ENCODE measurements around the gene ARHGAP4. TPM values are rescaled to one million over a fixed set of nuclear protein-coding genes. Genes with fewer than 3 reads are reported as not detected.

The ARHGAP4 gene
- polyA plus RNA-seq, 3 donors: 51.5 to 508 (median 64.4) TPM

DNA sequence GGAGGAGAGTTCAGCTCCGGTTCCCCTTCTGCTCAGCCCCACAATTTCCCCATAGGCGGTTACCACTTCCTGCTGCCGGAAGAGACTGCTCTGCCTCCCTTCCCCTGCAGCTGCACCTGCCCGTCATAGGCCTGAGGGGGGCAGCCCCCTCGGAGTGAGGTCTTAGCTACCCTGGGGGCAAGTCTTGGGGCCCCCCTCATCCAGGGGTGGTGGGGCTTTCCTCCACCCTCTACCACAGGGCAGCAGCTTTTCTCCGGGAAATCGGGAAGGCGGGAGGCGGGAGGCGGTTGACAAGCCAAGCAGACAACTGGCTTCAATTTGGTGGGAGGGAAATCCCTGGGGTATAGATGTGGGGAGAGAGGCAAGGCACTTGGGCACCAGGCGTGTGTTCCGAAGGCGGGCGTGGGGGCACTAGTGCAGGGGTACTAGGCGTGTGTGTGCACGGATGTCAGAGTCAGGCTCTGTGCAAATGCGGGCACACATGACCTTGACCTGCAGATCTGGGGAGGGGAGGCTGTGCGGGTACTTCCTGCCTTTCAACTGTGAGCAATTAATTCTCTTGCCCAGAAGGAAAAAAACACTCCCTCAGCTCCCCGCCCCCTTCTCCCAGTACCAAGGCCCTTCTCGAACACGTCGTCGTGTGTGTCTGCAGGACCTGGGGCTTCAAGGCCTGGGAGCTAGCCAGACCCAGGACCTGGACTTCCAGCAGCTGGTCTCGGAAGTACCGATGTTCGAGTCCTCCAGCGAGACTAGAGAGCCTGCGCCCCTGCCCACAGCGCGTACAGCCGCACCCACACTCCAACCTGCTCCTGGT, 1.0 kb upstream of the ARHGAP4 start:
- H3K4me1 ChIP-seq (ENCODE audit: control insufficient read depth in 1 of 2, insufficient read depth in 2 of 2, low read length in 2 of 2): peaks cover 59 to 85% of the 10 kb centered on the region in 2 donors
- H2AFZ ChIP-seq (ENCODE audit: insufficient read depth, low read depth, low read length, poor library complexity, severe bottlenecking): peak overlapping the region; percentile 52
- peaks cover 0 to 17% (median 6%) of the 10 kb centered on the region in 7 donors for H3K9me3 Mint-ChIP-seq
- peaks cover 62% of the 10 kb centered on the region for H3K79me2 ChIP-seq (ENCODE audit: insufficient read depth, low read length)
- no peaks in the 10 kb centered on the region for H3K27me3 ChIP-seq (ENCODE audit: control insufficient read depth in 2 of 2, insufficient read depth in 2 of 2, low read length in 2 of 2)
- H3K9me3 ChIP-seq (replicated peaks in 1 of 2; ENCODE audit: control insufficient read depth in 1 of 2, insufficient read depth in 1 of 2, low read length in 2 of 2): no peaks in the 10 kb centered on the region
- DNase-seq: peak; percentile 82 to 88 (median 84)
- peak overlapping the region; percentile 94 to 99 for H3K27ac ChIP-seq (ENCODE audit: low read depth in 1 of 2, low read length in 2 of 2)
- TF ChIP-seq, protein P1, sequence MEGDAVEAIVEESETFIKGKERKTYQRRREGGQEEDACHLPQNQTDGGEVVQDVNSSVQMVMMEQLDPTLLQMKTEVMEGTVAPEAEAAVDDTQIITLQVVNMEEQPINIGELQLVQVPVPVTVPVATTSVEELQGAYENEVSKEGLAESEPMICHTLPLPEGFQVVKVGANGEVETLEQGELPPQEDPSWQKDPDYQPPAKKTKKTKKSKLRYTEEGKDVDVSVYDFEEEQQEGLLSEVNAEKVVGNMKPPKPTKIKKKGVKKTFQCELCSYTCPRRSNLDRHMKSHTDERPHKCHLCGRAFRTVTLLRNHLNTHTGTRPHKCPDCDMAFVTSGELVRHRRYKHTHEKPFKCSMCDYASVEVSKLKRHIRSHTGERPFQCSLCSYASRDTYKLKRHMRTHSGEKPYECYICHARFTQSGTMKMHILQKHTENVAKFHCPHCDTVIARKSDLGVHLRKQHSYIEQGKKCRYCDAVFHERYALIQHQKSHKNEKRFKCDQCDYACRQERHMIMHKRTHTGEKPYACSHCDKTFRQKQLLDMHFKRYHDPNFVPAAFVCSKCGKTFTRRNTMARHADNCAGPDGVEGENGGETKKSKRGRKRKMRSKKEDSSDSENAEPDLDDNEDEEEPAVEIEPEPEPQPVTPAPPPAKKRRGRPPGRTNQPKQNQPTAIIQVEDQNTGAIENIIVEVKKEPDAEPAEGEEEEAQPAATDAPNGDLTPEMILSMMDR (IDR thresholded peaks at IDR 0.05): no peak
- H3K36me3 ChIP-seq (replicated peaks in 1 of 2; ENCODE audit: control insufficient read depth in 1 of 2, insufficient read depth in 2 of 2, low read length in 2 of 2): peaks cover 26% of the 10 kb centered on the region in 2 donors
- peaks cover 92% of the 10 kb centered on the region for H4K20me1 ChIP-seq (ENCODE audit: insufficient read depth, low read length)
- H3K36me3 Mint-ChIP-seq: peaks cover 15 to 38% of the 10 kb centered on the region in 2 donors
- peak overlapping the region; percentile 83 to 90 for H3K4me3 Mint-ChIP-seq
- 0% methylated on average over 13 of the region's 31 CpGs for WGBS (ENCODE audit: insufficient coverage)
- peak overlapping the region; percentile 97 for H3K4me2 ChIP-seq (replicated peaks; ENCODE audit: extremely low read depth, low read length, poor library complexity, severe bottlenecking)
- peak overlapping the region; percentile 82 for H3K9ac ChIP-seq (ENCODE audit: insufficient read depth, low read length, poor library complexity, severe bottlenecking)
- peaks cover 35% of the 10 kb centered on the region for H3K4me1 Mint-ChIP-seq
- intact Hi-C loops (cut with micrococcal nuclease): loop anchor here (5.0 to 10.0 kb wide), 4 partner anchors 132 to 205 kb away; partner anchors contain the start of genes IDH3G (in 2 of the 2), SSR4 (in 2 of the 2), ABCD1 (in 1 of the 2) and BCAP31 (in 1 of the 2)
- peak overlapping the region; percentile 93 to 99 (median 98) for H3K27ac Mint-ChIP-seq
- H3K4me3 ChIP-seq (replicated peaks in 1 of 3; ENCODE audit: low read depth in 2 of 3, low read length in 3 of 3): peak overlapping the region; percentile 44 to 90 (median 89)
- peaks cover 0 to 33% (median 2%) of the 10 kb centered on the region in 3 donors for H3K27me3 Mint-ChIP-seq (ENCODE audit: low read depth in 3 of 3)

DNA sequence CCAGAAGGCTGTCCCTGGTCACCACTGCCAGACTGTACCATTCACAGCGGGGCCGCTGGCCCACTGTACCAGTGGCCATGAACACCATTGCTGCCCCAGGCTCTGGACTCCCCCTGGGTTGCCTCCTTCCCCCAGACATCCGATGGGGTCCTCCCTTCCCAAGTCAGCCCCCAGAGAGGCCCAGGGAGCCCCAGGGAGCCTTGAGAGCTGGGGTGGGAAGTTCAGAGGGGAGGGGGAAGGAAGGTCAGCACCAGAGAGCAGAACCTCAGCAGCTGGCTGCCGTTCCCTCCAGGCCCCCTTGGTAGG, 441 bp upstream of the ARHGAP4 start:
- Histone ChIP-seq H3K4me1 (ENCODE audit: control insufficient read depth in 1 of 2, insufficient read depth in 2 of 2, low read length in 2 of 2) (peaks cover 62 to 91% of the 10 kb centered on the region in 2 donors), H2AFZ (ENCODE audit: insufficient read depth, low read depth, low read length, poor library complexity, severe bottlenecking) (peak overlapping the region; percentile 52), H3K9me3 (replicated peaks in 1 of 2; ENCODE audit: control insufficient read depth in 1 of 2, insufficient read depth in 1 of 2, low read length in 2 of 2) (no peaks in the 10 kb centered on the region), H3K4me3 (replicated peaks in 1 of 3; ENCODE audit: low read depth in 2 of 3, low read length in 3 of 3) (peak overlapping the region; percentile 44 to 90 (median 89)), H3K4me2 (replicated peaks; ENCODE audit: extremely low read depth, low read length, poor library complexity, severe bottlenecking) (peak overlapping the region; percentile 97), H4K20me1 (ENCODE audit: insufficient read depth, low read length) (peaks cover 92% of the 10 kb centered on the region), H3K79me2 (ENCODE audit: insufficient read depth, low read length) (peaks cover 63% of the 10 kb centered on the region), H3K9ac (ENCODE audit: insufficient read depth, low read length, poor library complexity, severe bottlenecking) (peak overlapping the region; percentile 66), H3K27me3 (ENCODE audit: control insufficient read depth in 2 of 2, insufficient read depth in 2 of 2, low read length in 2 of 2) (no peaks in the 10 kb centered on the region), H3K27ac (ENCODE audit: low read depth in 1 of 2, low read length in 2 of 2) (peak overlapping the region; percentile 94 to 99), H3K36me3 (replicated peaks in 1 of 2; ENCODE audit: control insufficient read depth in 1 of 2, insufficient read depth in 2 of 2, low read length in 2 of 2) (peaks cover 20 to 21% of the 10 kb centered on the region in 2 donors)
- intact Hi-C loops (cut with micrococcal nuclease): loop anchor here (5.0 to 10.0 kb wide), 4 partner anchors 132 to 204 kb away; partner anchors contain the start of genes IDH3G (in 2 of the 2), SSR4 (in 2 of the 2), ABCD1 (in 1 of the 2) and BCAP31 (in 1 of the 2)
- WGBS (ENCODE audit: insufficient coverage): no CpG with 5 or more reads among the region's 4 CpGs
- no peak for DNase-seq
- peaks cover 0 to 34% (median under 1%) of the 10 kb centered on the region in 3 donors for H3K27me3 Mint-ChIP-seq (ENCODE audit: low read depth in 3 of 3)
- H3K9me3 Mint-ChIP-seq: peaks cover 0 to 17% (median 6%) of the 10 kb centered on the region in 7 donors
- peak overlapping the region; percentile 93 to 99 (median 98) for H3K27ac Mint-ChIP-seq
- TF ChIP-seq, protein P1 (IDR thresholded peaks at IDR 0.05): no peak
- peaks cover 37% of the 10 kb centered on the region for H3K4me1 Mint-ChIP-seq
- peaks cover 12 to 32% of the 10 kb centered on the region in 2 donors for H3K36me3 Mint-ChIP-seq
- peak overlapping the region; percentile 83 to 85 for H3K4me3 Mint-ChIP-seq
